Measurements from ENCODE around the gene CENPK. TPM values are rescaled to one million over a fixed set of nuclear protein-coding genes. Genes with fewer than 3 reads are reported as not detected.
"Not testable (repeated sequence)": the region's sequence is repeated elsewhere in the genome, so short reads cannot be mapped to it uniquely, and the experiment has no call there.

CENPK gene
- total RNA-seq, 1 donor, result 49.6 TPM

- no peak for DNase-seq (ENCODE audit: low read depth)
- no peak overlapping the region for H3K4me3 ChIP-seq (ENCODE audit: low read depth, low read length)
- TF ChIP-seq CTCF (IDR thresholded peaks at IDR 0.05; ENCODE audit: insufficient read depth, low read length), result no peak
Observed at GRCh38 chr5:65512170-65512937, 50.6 kb downstream of the CENPK start.

DNA sequence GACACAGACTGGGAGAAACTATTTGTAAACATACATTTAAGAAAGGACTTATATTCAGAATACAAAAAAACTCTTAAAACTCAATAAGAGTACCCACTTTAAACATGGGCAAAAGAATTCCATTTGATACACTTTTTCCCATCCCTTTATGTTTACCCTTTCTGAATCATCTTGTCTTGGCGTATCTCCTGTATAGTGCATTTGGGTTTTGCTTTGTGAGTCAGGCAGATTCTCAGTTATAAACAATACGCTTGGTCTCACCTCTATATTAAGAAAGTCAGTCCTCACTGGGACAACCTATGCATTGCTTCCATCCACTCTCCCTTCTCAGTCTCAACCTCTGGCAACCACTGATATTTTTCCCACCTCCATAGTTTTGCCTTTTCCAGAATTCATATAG lies 54.0 kb downstream of the CENPK start:
- DNase-seq (ENCODE audit: low read depth), result no peak
- no peak overlapping the region for H3K4me3 ChIP-seq (ENCODE audit: low read depth, low read length)
- no peak for TF ChIP-seq CTCF (IDR thresholded peaks at IDR 0.05; ENCODE audit: insufficient read depth, low read length)

- peak; percentile 94 for DNase-seq (ENCODE audit: low read depth)
- peak overlapping the region; percentile 6 for H3K4me3 ChIP-seq (ENCODE audit: low read depth, low read length)
- no peak for TF ChIP-seq CTCF (IDR thresholded peaks at IDR 0.05; ENCODE audit: insufficient read depth, low read length)
Observed at GRCh38 chr5:65506961-65507360, 56.0 kb downstream of the CENPK start.

DNA sequence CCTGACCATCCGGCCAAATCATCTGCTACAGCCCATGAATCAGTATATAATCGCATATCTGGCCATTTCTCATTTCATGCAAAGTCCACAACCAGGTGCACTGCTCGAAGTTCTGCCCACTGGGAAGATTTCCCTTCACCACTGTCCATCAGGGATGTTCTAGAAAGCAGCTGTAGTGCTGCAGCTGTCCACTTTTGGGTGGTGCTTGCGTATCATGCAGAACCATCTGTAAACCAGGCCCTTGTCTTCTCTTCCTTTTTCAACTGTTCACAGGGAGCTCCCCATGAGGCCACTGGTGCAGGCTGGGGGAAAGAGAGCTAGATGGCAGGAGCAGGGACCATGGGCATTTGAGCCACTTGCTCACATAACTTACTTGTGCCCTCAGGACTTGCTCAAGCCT lies 73.8 kb downstream of the CENPK start:
- no peak for DNase-seq (ENCODE audit: low read depth)
- no peak overlapping the region for H3K4me3 ChIP-seq (ENCODE audit: low read depth, low read length)
- TF ChIP-seq CTCF (IDR thresholded peaks at IDR 0.05; ENCODE audit: insufficient read depth, low read length), result no peak

DNA sequence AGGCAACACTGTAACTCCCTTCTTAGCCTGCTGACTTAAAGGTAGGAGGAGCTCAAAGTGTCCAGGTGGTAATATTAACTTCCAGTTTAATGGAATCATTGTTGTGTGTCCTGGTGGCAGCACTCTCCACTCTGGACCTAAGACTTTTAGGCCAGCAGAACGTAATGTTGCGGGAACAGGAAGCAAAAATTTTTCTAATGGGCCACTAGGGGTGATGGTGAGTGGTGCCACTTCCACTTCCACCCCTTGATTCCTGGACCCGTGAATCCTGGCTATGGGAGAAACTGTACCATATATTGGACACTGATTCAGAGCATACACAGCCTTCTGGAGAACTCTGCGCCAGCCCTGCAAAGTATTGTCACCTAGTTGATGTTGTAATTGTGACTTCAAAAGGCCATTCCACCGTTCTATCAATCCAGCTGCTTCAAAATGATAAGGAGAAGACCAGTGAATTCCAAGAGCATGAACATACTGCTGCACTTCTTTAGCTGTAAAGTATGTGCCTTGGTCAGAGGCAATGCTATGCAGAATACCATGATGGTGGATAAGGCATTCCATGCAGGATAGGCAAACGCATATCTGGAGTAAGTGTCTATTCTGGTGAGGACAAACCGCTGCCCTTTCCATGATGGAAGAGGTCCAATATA lies 74.8 kb downstream of the CENPK start:
- not testable (repeated sequence) for DNase-seq (ENCODE audit: low read depth); H3K4me3 ChIP-seq (ENCODE audit: low read depth, low read length)

DNA sequence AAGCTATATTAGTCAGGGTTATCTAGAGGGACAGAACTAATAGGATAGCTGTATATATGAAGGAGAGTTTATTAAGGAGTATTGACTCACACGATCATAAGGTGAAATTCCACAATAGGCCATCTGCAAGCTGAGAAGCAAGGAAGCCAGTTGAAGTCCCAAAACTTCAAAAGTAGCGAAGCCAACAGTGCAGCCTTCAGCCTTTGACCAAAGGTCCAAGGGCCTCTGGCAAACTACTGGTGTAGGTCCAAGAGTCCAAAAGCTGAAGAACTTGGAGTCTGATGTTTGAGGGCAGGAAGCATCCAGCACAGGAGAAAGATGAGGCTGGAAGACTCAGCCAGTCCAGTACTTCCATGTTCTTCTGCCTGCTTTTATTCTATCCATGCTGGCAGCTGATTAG lies 76.2 kb downstream of the CENPK start:
- DNase-seq (ENCODE audit: low read depth); H3K4me3 ChIP-seq (ENCODE audit: low read depth, low read length): not testable (repeated sequence)

GRCh38 chr5:65485405-65485804 lies 77.6 kb downstream of the CENPK start:
- H3K4me3 ChIP-seq (ENCODE audit: low read depth, low read length), result no peak overlapping the region
- TF ChIP-seq CTCF (IDR thresholded peaks at IDR 0.05; ENCODE audit: insufficient read depth, low read length), result no peak
- no peak for DNase-seq (ENCODE audit: low read depth)
